Ecto neural progenitor cell (in vitro differentiated cells): ENCODE results near the gene PRKACG.

Experiments used
- DNase-seq: peaks from one replicate; pipeline ENCODE4 v3.0.0-alpha.2; 2018; ENCODE audit warnings: low spot score

Gene PRKACG

DNA sequence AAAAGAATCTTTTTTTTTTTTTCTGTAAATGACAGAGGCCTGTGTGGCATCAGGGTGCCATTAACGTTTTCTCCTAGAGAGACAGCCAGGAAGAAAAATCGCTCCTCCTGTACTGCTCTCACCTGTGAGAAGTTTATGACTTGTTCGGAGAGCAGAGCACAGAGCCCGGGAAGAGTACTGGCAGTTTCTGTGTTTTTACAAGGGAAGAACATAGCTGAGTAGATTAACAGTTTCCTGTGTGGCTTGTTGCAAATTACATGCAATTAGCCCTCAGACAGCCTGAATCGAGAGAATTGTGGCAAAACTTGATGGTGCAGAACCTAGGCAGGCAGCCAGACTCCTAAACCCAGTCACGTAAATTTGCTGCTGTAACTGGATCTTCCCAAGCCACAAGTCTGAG, 32.1 kb downstream of the PRKACG start:
- DNase-seq = no peak

DNA sequence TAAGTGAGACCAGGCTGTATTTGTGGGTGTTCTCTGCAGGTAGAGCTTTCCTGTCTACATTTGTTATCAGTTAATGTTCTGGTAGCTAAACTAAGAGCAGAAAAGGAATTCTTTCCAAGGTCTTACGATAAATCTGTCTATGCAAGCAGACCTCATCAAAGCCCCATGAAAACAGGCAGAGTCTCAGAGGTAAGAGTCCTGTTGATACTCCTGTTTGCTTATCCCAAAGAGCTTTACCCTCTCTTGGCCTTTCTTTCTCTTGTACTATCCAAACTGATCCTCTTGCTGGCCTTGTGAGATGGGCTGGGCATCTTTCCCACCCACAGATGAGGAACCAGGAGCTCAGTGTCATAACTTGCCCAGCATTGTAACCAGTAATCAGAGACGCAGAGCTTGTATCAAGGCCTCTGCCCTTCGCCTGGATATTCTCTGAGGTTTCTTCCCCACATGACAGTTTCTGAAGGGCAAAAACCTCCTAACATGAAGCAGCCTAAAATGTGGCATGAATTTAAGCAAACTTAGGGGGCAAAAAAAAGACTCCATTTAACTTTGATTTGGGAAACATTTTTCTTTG, 33.5 kb downstream of the PRKACG start:
- no peak for DNase-seq

DNA sequence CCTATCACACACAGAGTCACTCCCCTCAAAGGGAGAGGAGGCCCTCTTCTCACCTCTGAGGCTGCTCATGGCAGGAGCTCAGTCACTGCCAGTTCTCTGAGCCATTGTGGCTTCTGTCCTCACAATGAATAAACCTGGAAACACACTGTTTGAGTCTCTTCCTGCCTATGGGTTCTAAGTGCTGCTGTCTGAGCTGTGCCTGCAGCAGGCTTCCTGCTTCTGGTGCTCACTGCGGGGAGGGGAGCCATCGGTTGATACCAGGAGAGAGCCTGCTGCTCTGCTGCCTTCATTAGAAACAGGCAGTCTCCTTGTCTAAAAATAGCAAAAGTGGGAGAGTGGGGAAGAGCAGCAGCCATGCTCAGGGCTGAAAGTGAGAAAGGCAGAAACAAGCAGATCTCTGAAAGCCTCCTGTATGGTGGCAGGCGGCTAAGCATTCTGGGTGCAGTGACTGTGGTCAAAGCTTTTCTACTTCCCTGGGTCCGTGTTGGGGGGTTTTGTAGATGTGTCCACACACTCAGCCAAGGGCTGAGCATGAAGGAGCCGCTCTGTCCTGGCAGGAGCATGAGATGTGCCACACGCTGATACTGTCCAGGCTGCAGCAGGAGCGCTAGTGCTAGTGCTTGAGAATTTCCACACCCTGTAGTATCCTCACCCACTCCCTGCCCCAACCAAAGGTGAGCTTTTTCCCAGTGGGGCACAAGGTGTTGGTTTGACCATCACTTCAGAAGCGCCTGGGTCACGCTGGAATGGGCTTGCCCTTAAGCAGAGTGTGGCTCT, 34.2 kb downstream of the PRKACG start:
- DNase-seq = no peak

DNA sequence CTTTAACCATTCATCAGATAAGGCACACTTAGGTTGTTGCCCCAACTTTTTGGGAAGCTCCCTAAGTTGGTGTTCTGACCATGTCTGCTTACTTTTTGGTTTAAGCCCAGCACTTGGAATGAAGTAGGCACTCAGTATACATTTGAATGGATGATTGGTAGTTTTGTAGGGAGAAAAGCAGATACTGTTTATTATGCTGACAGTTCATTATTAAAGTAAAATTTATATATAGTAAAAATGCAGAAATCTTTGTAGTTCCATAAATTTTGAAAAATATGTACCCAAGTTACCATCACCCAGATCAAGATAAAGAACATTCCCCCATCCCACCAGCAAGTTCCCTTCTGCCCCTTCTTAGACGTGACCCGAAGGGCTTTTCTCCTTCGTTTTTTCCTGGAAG, 35.4 kb downstream of the PRKACG start:
- DNase-seq = no peak

DNA sequence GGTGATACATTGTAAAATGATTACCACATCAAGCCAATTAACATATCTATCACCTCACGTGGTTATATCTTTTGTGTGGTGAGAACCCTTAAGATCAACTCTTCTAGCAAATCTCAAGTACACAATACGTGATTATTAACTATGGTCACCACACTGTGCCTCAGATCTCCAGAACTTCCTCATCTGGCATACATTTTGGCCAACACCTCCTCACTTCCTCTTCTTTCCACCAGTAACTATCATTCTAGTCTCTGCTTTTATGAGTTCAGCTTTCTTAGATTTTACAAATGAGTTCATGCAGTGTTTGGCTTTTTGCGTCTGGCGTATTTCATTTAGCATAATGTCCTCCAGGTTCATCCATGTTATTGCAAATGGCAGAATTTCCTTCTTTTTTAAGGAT, 35.8 kb downstream of the PRKACG start:
- no peak for DNase-seq

DNA sequence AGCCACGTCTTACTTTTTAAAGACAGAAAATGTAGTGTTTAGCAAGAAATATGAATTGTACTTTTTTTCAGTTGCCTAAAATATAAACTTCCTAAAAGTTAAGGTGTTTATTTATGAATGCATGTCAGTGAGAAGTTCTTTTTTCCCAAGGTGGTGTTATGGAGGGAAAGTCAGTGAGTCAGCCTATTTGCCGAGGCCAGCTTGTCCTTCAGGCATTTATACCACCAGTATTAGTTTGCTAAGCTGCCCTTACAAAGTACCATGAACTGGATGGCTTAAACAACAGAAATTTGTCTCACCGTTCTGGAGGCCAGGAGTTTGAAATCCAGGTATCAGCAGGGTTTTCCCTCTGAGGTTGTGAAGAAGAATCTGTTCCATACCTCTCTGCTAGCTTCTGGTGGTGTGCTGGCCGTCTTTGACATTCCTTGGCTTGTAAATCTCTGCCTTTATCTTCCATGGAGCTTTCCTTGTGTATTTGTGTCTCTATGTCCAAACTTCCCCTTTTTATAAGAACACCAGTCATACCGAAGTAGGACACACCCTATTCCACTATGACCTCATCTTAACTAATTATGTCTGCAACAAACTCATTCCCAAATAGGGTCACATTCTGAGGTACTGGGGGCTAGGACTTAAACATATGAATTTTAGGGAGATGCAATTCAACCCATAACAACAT, 38.4 kb downstream of the PRKACG start:
- no peak for DNase-seq

DNA sequence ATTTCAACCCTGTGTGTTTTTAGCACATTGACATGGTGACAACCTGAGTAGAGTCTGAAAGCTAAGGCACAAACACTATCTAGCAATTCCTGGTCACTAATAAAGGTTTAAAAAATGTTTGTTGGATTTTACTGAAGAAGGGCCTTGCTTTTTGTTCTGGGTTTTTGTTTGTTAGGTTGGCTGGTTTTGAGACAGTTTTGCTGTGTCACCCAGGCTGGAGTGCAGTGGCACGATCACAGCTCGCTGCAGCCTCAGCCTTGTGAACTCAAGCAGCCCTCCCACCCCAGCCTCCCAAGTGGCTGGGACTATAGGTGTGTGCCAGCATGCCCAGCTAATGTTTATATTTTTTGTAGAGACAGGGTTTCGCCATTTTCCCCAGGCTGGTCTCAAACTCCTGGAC, 39.0 kb downstream of the PRKACG start:
- DNase-seq = no peak

DNA sequence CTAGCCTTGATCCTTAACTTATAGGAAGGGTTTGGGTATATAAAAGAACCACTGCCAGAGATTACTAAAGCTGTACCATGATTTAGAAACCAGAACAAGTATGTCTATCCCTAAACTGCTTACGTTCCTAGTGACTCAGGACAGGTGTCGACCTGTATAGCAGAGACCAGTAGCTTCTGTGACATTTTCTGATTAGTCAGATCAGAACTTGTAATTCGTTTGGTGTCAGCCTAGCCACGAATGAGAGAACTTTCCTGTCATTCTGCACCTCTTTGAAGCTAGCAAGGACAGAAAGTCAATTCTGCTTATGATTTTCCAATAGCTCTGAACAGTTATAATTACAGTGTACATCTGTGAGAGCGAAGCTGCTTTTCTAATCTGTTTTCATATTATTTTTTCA, 39.5 kb downstream of the PRKACG start:
- no peak for DNase-seq

DNA sequence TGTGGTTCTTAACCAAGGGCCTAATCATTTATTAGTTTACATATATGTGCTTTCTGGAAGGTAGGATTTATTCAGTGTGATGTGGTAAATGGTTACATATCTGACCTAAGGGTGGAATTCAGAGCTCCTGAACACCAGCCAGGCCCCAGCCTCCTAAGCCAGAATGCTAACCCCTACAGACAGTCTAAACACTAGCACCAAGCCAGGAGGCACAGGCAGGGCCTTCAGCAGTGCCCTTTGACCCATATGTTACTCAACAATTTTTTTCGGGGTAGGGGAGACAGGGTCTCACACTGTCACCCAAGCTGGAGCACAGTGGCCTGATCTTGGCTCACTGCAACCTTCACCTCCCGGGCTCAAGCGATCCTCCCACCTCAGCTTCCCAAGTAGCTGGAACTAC, 40.3 kb downstream of the PRKACG start:
- DNase-seq = no peak

DNA sequence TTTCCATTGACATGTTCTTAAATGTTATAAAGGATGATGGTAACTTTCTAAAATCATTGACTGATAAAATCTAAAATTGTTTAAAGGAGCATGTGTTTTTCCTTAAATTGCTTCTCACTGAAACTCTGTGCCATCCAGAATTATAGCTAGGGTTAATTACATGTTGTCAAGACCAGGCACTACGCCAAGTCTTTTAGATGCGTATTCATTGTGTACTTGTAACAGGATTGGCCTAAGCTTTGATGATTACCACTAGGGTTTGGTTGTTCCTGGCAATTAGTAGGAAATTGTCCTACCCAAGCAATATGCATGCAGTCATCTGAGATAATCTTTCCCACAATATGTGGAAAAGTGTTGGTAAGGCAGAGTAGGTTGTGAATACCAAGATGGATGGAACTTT, 43.8 kb downstream of the PRKACG start:
- no peak for DNase-seq

DNA sequence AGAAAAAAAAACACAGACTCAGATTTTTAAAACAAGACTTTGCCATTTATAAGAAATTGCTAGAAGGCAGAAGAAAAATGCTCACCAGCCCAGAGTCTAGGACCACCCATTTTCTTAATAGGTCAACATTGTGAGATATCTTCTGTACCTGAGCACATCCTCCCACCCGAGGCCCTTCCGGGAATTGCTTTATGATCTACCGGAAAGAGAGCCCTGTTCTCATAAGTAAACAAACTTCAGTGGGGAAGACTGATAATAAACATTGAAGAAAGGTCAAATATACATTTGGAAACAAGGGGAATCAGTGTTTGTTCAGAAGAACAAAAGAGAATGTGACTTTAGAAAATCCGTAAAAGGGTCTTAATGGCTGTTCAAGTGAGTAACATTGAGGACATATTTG, 44.4 kb downstream of the PRKACG start:
- no peak for DNase-seq

DNA sequence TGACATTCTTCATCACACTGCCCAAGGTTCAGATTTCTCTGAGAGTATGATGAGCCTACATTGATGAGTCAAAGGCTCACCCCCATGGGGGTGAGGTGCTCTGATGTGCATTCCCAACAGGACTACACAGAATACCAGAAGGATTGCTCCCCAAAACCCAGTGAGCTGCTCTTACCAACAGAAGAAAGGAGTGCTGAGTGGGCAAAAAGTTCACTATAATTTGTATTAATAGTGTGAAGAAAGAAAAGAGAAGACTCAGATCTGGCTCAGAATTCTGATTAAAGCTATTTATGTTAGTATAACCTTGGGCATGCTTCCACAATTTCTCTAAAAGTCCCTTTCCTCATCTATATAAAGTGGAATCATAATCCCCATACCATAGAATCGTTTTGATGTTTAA, 46.1 kb downstream of the PRKACG start:
- DNase-seq = no peak

DNA sequence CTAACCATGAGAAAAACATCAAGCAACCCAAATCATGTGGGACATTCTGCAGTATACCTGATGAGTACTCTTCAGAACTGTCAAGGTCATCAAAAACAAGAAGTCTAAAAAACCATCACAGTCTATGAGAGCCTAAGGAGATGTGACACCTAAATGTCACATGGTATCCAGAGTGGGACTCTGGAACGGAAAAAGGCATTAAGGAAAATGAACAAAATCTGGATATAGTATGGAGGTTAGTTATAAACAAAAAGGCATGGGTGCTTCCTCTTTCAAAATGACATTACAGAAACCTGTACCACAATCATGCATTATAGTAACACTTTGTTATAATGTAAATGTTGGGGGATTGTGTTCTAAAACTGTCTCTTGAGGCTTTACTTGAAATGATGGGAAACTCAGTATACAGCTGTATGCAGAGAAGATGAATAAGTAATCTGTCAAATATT, 47.4 kb downstream of the PRKACG start:
- DNase-seq = no peak

DNA sequence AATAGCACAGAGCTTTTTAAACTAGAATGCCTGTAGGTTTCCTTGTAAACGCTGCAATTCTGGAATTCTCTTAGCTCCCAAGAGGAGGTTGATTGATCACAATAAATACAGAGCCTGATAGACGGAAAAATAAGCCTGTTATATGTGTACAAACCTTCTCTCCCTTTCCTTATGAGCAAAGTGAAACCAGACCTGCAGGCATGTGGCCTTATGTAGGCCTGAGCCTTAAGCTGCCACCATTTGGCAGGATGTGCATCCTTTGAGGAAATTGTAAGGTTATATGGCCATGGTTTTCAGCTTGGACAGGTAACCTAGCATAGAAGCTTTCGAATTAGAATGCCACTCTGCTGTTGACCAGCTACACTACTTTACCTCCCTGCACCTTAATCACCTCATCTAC, 49.1 kb downstream of the PRKACG start:
- no peak for DNase-seq

DNA sequence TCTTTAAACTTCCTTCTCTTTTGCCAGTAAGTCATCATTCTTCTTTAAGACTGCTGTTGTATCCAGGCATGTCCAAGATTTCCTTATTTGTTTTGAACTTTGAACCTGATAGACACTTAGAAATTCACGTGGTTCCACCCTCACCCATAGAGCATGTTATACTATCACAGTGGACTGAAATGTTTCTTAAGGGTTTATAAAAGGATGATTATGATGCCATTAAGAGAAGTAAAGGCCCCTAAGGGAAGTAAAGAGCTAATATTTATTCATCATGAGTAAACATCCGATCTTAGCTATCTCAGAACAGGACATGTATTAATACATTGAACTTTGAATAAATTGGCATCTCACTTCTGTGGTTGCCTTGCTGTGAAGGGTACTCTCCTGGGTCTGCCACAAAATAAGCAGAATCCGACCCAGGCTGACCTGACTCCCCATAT, 49.8 kb downstream of the PRKACG start:
- DNase-seq = no peak

DNA sequence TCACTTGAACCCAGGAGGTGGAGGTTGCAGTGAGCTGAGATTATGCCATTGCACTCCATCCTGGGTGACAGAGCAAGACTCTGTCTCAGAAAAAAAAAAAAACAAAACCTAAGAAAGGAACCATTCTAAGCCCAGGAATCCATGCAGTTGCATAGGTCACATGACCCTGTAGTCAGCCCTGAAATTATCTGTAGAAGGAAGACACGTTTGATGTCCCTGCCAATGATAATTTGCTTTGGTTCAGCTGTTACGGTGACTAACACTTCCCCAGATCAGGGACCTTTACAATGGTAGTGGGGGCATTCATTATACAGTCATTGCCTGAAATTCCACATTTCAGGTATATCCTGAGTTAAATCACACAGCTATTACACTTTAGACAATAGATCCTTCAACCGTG, 50.5 kb downstream of the PRKACG start:
- no peak for DNase-seq
